ENCODE results near the gene TPPP. TPM values are rescaled to one million over a fixed set of nuclear protein-coding genes. Genes with fewer than 3 reads are reported as not detected.

TPPP gene
- total RNA-seq, 1 experiment from 2014 or later = 0.12 TPM

DNA sequence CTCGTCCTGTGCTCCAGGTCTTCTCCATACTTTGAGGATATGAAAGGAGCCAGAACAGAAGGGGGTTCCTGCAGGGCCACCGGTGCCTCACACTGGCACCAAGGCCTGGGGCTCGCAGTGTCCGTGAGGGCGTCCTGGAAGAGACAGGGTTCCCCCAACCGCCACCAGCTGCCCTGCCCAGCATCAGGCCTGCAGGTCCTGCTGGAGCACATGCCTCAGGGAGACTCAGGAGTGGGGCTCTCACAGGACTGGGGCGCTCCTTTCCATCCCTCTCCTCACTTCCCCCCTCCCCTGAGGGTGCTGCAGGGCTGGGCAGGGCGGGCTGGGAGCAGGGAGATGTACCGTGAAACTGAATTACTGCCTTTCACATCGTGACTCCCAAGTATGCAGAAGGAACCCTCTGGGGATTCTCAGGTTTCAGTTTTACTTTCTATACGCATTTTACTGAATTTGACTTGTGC, 49.3 kb downstream of the TPPP start:
- intact Hi-C loops (cut with micrococcal nuclease) = no loop called here
- no peaks in the 10 kb centered on the region for H3K27me3 Mint-ChIP-seq (ENCODE audit: insufficient read depth, unreplicated experiment)
- CTCF ChIA-PET = no interaction called here
- no peak for DNase-seq (ENCODE audit: unreplicated experiment)
- peaks cover 54% of the 10 kb centered on the region for H3K36me3 Mint-ChIP-seq (ENCODE audit: insufficient read depth, unreplicated experiment)
- TF ChIP-seq CTCF (IDR thresholded peaks at IDR 0.05; ENCODE audit: unreplicated experiment) = no peak
- POLR2A ChIA-PET = no interaction called here
- no peaks in the 10 kb centered on the region for H3K4me1 Mint-ChIP-seq (ENCODE audit: insufficient read depth, unreplicated experiment)
- no TSS peak for BruUV-seq (replicated peaks)
- H3K27ac Mint-ChIP-seq (ENCODE audit: low read depth, unreplicated experiment) = no peak overlapping the region
- H3K9me3 Mint-ChIP-seq (ENCODE audit: unreplicated experiment) = no peaks in the 10 kb centered on the region
- H3K4me3 Mint-ChIP-seq (ENCODE audit: unreplicated experiment) = no peak overlapping the region

GRCh38 chr5:643351-643801, 49.8 kb downstream of the TPPP start:
- CTCF ChIA-PET = no interaction called here
- BruUV-seq (replicated peaks) = no TSS peak
- TF ChIP-seq CTCF (IDR thresholded peaks at IDR 0.05; ENCODE audit: unreplicated experiment) = no peak

GRCh38 chr5:642481-642880, 50.7 kb downstream of the TPPP start:
- no peaks in the 10 kb centered on the region for H3K9me3 Mint-ChIP-seq (ENCODE audit: unreplicated experiment)
- BruUV-seq (replicated peaks) = no TSS peak
- CTCF ChIA-PET = interaction anchor here (0.6 kb wide), 1 partner anchor 261 kb away, joined by 3 read pairs; no protein-coding TSS in a partner anchor
- H3K4me1 Mint-ChIP-seq (ENCODE audit: insufficient read depth, unreplicated experiment) = no peaks in the 10 kb centered on the region
- no peak for TF ChIP-seq CTCF (IDR thresholded peaks at IDR 0.05; ENCODE audit: unreplicated experiment)
- POLR2A ChIA-PET = no interaction called here
- no peaks in the 10 kb centered on the region for H3K27me3 Mint-ChIP-seq (ENCODE audit: insufficient read depth, unreplicated experiment)
- no peak overlapping the region for H3K4me3 Mint-ChIP-seq (ENCODE audit: unreplicated experiment)
- H3K27ac Mint-ChIP-seq (ENCODE audit: low read depth, unreplicated experiment) = no peak overlapping the region
- H3K36me3 Mint-ChIP-seq (ENCODE audit: insufficient read depth, unreplicated experiment) = peaks cover 60% of the 10 kb centered on the region
- DNase-seq (ENCODE audit: unreplicated experiment) = no peak
- intact Hi-C loops (cut with micrococcal nuclease) = no loop called here

More at GRCh38 chr5:643351-643801, 49.8 kb downstream of the TPPP start:
- Mint-ChIP-seq H3K27me3 (ENCODE audit: insufficient read depth, unreplicated experiment) (no peaks in the 10 kb centered on the region), H3K27ac (ENCODE audit: low read depth, unreplicated experiment) (no peak overlapping the region), H3K9me3 (ENCODE audit: unreplicated experiment) (no peaks in the 10 kb centered on the region), H3K36me3 (ENCODE audit: insufficient read depth, unreplicated experiment) (peaks cover 55% of the 10 kb centered on the region), H3K4me3 (ENCODE audit: unreplicated experiment) (no peak overlapping the region), H3K4me1 (ENCODE audit: insufficient read depth, unreplicated experiment) (no peaks in the 10 kb centered on the region)
- intact Hi-C loops (cut with micrococcal nuclease) = no loop called here
- POLR2A ChIA-PET = no interaction called here
- no peak for DNase-seq (ENCODE audit: unreplicated experiment)

DNA sequence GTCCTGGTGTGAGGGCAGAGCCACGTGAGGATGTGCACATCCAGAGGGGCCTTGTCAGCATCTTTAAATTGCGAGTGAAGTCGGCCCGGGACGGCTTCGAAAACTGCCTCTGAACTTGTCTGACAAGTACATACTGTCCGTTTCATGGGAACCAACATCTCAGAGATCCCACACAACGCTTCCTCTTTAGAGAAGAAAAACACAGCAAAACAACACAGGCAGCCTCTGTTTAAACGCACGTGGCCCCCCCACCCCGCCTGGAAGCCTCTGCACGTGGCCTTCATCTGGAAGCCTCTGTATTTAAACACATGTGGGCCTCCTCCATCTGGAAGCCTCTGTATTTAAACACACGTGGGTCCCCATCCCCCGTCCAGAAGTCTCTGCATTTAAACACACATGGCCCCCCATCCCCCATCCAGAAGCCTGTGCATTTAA, 51.8 kb downstream of the TPPP start:
- ChIA-PET POLR2A (no interaction called here), CTCF (no interaction called here)
- Mint-ChIP-seq H3K27me3 (ENCODE audit: insufficient read depth, unreplicated experiment) (no peaks in the 10 kb centered on the region), H3K4me3 (ENCODE audit: unreplicated experiment) (no peak overlapping the region), H3K36me3 (ENCODE audit: insufficient read depth, unreplicated experiment) (peaks cover 63% of the 10 kb centered on the region), H3K4me1 (ENCODE audit: insufficient read depth, unreplicated experiment) (no peaks in the 10 kb centered on the region), H3K9me3 (ENCODE audit: unreplicated experiment) (no peaks in the 10 kb centered on the region), H3K27ac (ENCODE audit: low read depth, unreplicated experiment) (no peak overlapping the region)
- TF ChIP-seq CTCF (IDR thresholded peaks at IDR 0.05; ENCODE audit: unreplicated experiment) = no peak
- no peak for DNase-seq (ENCODE audit: unreplicated experiment)
- intact Hi-C loops (cut with micrococcal nuclease) = no loop called here
- BruUV-seq (replicated peaks) = no TSS peak
